Activated gamma-delta T cell treated with anti-CD3 and anti-CD28 coated beads, Interleukin-2, amount 50 U/mL, for 16 hours (primary cell): ENCODE results near the gene RFX8.
"Not testable (repeated sequence)": the region's sequence is repeated elsewhere in the genome, so short reads cannot be mapped to it uniquely, and the experiment has no call there.

Experiments
- DNase-seq: peaks from one replicate; pipeline ENCODE4 v3.0.0-alpha.2; 2020; ENCODE audit warnings: low read depth

Gene RFX8

DNA sequence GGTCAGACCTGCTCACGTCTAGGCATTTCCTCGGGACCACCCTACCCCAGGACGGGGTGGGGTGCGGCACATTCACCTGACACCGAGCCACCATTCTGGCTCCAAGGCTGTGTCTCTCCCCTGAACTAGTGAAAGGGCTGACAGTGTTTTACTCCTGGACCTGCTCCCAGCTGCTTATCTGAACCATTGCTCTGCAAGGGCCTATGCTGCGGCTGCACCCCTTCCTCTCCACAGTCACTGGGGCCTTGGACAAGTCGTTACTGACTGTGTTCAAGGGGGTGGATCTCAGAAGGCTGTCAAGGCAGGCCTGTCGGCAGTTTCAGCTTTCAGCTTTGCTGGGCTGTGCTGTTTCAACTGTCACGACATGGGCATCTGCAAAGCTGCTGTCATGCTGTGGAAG, 99.3 kb downstream of the RFX8 start:
- DNase-seq = no peak

DNA sequence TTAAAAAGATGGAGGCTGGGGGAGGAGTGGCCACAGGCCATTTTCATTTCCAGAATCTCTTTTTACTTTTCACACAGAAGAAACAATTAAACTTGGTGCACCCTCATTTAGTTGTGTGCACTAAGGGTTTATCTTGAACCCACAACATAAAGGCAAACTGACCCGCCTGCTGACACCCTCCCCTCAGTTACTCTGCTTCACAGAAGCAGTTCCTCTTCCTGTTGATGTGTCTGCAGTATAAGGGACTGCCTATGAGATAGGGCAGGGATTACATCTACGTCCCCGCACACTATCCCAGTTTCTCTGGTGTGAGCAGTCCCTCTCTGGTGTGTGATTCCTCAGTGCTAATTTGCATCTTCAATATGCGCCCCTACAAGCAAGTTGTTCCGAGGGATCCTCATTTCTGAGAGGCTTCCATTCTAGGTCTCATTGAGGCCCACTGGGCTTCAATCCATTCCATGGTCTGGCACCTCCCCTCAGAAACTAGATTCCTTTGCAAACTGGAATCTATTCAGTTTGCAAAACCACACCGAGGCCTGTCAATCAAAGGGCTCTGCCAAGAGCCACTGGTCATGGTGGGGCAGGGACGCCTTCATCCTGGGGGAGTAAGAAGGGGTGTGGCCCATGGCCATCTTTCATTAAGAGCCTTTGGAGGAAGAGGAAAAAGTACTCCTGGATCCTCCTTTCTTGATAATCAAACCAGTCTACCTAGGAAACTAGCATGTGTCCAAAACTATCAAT, 99.9 kb downstream of the RFX8 start:
- DNase-seq = no peak

DNA sequence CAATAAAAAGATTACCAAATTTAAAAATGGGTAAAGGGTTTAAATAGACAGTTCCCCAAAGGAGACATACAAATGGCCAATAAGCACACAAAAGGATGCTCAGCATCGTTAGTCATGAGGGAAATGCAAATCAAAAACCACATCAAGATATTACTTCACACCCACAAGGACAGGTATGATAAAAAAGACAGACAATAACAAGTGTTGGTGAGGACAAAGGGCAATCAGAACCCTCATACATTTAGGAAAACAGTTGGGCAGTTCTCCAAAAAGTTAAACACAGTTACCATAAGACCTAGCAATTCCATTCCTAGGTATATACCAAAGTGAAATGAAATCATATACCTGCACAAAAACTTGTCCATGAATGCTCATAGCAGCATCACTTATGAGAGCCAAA, 102.1 kb downstream of the RFX8 start:
- DNase-seq = no peak

GRCh38 chr2:101371636-101372035, 103.3 kb downstream of the RFX8 start:
- DNase-seq = no peak

DNA sequence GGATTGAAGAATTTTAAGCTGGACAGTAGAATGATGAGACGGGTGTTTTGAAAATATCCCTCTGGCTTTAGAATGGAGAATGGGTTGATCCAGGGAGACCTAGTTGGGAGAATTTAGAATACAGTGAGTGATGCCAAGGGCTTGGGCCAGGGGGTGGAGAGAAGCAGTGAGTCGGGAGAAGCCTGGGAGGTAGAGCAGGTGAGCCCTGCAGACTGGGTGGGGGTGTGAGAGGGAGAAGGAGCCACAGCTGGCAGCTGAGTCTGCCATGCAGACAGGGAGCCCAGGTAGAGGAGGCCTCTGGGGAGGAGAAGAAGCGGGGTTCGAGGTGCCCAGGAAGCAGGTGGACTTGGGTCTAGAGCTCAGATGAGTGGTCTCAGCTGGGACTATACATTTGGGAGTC, 105.8 kb downstream of the RFX8 start:
- no peak for DNase-seq

DNA sequence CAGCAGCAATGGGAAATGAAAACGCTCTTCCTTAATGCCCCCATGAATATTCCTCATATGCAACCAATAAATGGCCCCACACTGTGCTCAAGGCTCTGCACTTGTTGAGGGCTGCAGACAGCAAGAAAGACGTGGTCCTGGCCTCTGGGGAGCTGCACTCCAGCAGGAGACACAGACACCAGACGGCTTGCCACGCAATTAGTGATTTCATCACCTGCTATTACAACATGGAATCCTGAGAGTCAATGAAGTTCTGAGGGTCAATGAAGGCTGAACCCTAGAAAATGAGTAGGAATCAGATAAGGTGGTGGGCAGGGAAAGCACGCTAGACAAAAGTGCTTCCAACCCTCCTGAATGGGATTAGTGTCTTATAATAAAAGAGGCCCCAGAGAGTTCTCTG, 106.5 kb downstream of the RFX8 start:
- DNase-seq = no peak

DNA sequence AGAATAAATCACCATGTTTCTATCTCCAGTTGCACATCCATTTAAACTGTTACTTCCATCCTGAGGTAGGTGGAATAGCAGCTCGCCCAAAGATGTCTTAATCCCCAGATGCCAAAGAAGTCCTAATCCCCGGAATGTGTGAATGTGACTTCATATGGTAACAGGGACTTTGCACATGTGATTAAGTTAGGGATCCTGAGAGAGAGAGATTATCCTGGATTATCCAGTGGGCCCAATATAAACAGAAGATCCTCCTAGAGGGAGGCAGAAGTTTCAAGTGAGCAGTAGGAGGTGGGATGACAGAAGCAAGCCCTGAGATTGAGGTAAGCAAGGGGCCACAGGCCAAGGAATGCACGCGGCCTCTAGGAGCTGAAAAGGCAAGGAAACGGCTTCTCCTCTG, 107.4 kb downstream of the RFX8 start:
- no peak for DNase-seq

GRCh38 chr2:101364878-101365277, 110.0 kb downstream of the RFX8 start:
- no peak for DNase-seq

GRCh38 chr2:101362777-101363176, 112.1 kb downstream of the RFX8 start:
- DNase-seq = no peak

DNA sequence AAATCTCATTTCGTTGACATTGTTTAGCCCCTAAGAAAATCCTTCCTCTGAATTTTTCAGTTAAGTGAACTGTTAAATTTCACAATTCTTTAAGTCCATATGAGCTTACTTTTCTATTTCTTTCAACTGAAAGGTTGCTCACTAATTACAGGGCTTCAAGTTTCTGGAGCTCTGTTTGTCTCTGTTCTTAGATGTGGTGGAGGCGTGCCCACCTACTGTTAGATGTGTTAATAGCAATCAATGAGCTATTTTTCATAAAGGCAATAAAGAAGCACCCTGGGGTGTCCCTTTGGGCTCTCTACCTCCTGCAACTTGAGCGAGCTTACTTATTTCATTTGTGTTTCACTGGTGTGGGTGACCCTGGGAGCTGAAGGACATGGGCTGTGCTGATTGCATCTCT, 112.6 kb downstream of the RFX8 start:
- DNase-seq = no peak

- no peak for DNase-seq
Observed at GRCh38 chr2:101361522-101361921, 113.4 kb downstream of the RFX8 start.

GRCh38 chr2:101361121-101361520, 113.8 kb downstream of the RFX8 start:
- DNase-seq = no peak

GRCh38 chr2:101360232-101360631, 114.7 kb downstream of the RFX8 start:
- no peak for DNase-seq

DNA sequence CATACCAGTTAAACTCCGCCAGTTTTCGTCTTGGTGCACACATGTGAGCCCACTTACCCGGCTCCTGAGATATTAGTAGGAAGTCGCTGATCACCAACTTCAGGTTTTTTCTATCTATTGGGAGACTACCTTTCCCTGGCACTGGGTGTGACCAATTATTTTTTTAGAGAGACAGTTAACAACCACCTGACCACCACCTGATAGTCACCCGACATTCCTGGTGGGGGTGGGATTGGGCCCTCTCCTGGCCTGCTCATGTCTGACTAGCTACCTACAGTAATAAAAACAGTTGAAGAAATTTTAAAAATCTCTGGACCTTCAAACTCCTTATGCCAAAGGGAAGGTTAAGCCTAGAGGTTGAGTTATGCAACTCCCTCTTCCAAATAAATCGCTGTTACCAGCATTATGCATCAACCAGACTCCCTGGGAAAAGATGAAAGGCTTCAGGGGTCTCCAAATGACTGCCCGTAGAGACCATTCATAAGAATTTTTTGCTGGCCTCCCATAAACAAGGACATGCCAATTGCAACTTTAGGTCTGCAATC, 115.4 kb downstream of the RFX8 start:
- DNase-seq = no peak

DNA sequence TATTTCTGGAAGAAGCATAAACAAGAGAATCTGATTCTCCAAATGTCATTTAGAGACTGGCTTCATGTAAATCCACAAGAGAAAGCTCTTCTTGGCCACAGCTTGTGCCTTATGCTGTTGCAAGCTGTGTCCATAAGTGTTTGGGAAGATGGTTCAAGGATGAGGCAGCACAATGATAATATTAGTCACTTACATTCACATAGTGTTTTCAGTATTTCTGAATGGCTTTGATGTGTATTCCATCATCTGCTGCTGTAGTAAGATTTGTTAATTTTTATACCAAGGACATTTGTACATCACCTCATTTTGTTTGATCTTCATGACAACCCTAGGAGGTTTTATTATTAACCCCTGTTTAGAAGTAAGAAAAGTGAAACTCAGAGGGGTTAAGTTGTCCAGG, 117.5 kb downstream of the RFX8 start:
- no peak for DNase-seq

GRCh38 chr2:101356521-101356920, 118.4 kb downstream of the RFX8 start:
- DNase-seq = no peak

DNA sequence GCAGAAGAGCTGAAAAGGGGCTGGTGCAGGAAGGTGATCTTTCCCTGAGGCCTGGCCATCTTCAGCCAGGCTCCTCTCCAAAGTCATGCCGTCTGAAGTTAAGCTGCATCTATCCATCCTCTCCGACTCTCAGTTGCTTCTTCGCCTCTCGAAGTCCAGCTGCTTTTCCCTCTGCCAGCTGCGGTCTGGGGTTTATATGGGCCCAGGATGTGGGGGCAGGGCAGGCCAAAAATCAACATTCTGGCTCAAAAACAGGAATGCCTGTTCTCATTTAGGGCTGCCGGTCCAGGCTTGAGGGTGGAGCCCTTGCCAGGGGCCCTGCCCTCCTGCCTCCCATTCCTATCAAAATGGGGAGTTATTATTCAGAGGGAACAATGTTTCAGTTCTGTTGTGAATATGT, 118.9 kb downstream of the RFX8 start:
- DNase-seq = no peak

GRCh38 chr2:101355401-101356054, 119.4 kb downstream of the RFX8 start:
- DNase-seq = no peak

GRCh38 chr2:101354420-101355311, 120.2 kb downstream of the RFX8 start:
- DNase-seq = no peak

- DNase-seq = not testable (repeated sequence)
Observed at GRCh38 chr2:101352631-101353030, 122.3 kb downstream of the RFX8 start.

DNA sequence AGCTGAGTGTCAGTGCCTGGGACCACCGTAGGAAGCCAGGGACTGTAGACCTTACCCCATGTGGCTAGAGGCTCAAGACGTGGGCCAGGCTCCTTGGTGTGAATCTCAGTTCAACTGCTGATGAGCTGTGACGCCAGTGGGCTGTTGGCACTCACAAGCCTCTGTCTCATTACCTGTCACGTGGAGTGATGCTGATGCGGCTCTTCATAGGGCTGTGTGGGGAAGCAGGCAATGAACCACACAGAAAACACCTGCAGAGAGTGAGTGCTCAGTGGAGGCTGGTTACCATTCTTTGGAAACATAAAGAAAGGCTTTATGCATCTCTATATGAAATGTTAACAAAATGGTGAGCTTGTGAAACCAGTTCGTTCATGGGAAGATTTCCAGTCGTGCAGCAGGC, 123.7 kb downstream of the RFX8 start:
- no peak for DNase-seq

DNA sequence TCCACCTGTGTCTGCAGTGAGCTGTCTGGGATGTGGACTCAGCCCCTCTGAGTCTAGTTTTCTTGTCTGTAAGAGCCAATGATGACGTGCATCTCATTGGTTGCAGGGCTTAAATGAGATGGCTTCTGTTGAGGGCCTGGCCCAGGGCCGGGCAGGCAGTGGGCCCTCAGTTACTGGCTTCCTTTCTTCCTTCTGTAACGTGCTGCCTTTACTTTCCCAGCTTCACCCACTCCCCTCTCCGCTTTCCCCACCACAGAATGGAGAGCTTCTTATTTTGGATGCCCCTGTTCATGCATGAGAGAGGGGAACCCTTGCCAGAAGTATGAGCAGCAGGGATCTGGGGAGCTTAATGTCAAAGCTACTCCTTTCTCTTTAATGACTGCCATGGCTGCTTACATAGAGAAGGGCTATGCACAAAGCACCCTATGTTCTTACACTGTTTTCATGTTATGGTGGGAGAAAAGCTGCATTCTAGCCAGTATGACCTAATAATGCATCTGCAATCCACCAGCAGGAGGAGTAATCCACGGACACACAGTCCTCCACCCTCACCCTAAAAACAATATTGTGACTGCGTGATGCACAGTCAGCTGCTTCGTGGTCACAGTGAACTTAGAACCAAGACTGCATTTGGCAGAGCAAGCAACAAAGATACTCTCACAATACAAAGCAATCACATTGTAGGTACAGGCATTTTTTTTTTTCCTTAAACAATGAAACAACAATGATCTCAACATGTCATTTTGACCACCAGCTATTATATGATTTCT, 124.8 kb downstream of the RFX8 start:
- no peak for DNase-seq
